Left kidney (tissue), 8 donors: ENCODE results near the gene NMU. TPM values are rescaled to one million over a fixed set of nuclear protein-coding genes. Genes with fewer than 3 reads are reported as not detected.
"Not testable (repeated sequence)": the region's sequence is repeated elsewhere in the genome, so short reads cannot be mapped to it uniquely, and the experiment has no call there.

Experiments
- DNase-seq: peaks from one replicate; pipeline ENCODE4 v3.0.0-alpha.2; 2013
- long read RNA-seq, 8 donors: transcript quantifications; one replicate each; lab custom pipeline, GENCODE V29; 2026
- polyA plus RNA-seq: library from polyadenylated mRNA; unstranded; fragments of 120-200 nt; gene quantifications from one replicate; pipeline ENCODE4 v1.2.1, GENCODE V29; 2013; ENCODE audit not compliant: insufficient read length

NMU gene, protein sequence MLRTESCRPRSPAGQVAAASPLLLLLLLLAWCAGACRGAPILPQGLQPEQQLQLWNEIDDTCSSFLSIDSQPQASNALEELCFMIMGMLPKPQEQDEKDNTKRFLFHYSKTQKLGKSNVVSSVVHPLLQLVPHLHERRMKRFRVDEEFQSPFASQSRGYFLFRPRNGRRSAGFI
- polyA plus RNA-seq, result 7.7 TPM
- long read RNA-seq, donor 1, partial matches to known transcripts, result 0 of 4 reads
- long read RNA-seq, donor 1, other reads (novel, unspliced or antisense), result 0 of 4 reads
- long read RNA-seq, donor 2, partial matches to known transcripts, result 0 of 3 reads
- long read RNA-seq, donor 2, other reads (novel, unspliced or antisense), result 0 of 3 reads
- long read RNA-seq, donor 3, partial matches to known transcripts, result 0 of 4 reads
- long read RNA-seq, donor 3, other reads (novel, unspliced or antisense), result 0 of 4 reads
- long read RNA-seq, donor 4, partial matches to known transcripts, result 0 of 2 reads
- long read RNA-seq, donor 4, other reads (novel, unspliced or antisense), result 0 of 2 reads
- long read RNA-seq, donor 5, transcript NMU-201 (10 exons, 816 nt), result major isoform, 9 of 9 reads
- long read RNA-seq, donor 5, partial matches to known transcripts, result 0 of 9 reads
- long read RNA-seq, donor 5, other reads (novel, unspliced or antisense), result 0 of 9 reads
- long read RNA-seq, donor 6, partial matches to known transcripts, result 0 of 1 reads
- long read RNA-seq, donor 6, other reads (novel, unspliced or antisense), result 0 of 1 reads
- long read RNA-seq, donor 7, transcript NMU-201 (10 exons, 816 nt), result major isoform, 6 of 7 reads
- long read RNA-seq, donor 7, partial matches to known transcripts, result 0 of 7 reads
- long read RNA-seq, donor 7, other reads (novel, unspliced or antisense), result 0 of 7 reads
- long read RNA-seq, donor 8, partial matches to known transcripts, result 0 of 1 reads
- long read RNA-seq, donor 8, other reads (novel, unspliced or antisense), result 0 of 1 reads

DNA sequence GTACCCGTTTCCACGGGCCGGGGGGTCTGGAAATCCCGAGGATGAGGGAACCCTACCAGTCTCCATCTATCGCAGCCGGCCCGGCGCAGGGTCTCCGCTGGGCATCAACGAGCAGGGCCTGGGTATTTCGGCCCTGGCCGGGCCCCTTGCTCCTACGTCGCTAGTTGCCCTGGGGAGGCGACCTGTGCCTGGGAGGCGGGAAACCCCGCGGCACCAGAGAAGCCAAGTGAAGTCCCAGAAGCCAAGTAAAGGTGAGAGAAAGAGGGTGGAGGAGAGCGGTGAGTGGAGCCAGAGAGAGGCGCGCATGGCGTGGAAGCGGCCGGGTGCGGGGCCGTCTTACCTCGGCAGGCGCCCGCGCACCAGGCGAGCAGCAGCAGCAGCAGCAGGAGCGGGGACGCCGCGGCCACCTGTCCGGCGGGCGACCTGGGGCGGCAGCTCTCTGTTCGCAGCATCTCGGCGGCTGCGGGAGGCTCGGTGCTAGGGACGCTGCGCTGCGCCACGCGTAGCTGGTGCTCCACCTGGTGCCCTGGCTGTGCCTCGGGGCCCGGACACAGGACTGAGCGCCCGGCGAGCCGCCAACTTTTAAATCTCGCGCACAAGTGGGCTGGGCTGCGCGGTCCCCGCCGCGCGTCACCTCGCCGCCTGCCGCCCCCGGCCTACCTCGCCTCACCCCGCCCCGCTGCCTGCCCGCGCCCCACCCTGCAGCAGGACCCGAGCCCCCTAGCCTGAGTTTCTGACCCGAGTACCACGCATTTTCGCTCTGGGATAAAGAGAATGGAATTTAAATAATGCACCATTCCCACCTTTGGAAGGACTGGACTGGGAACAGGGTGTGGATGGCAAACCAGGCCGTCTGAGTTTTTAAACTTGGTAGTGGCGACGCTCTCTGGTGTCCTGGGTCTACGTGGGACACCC lies at the start of gene NMU:
Gene NMU, minus strand, starts transcription at position 558 of the 915 bp plus-strand sequence. Its CDS starts 106 bp downstream, at position 452.
- peak; percentile 30 for DNase-seq

DNA sequence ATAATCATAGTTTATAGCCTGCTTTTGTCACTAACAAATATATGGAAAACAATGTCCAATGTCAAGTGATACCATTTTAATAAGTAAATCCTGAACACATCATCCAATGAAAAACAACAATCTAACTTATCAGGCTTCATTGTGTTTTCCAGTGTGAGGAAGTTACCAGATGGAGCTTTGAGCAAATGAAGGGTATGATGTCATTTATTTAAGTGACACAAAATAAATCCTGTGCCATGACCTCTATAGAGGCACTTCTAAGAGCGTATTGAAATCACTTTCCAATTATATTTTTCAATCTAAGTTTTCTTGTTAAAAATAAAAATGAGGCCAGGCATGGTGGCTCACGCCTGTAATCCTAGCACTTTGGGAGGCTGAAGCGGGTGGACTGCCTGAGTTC lies 48.2 kb upstream of the NMU start:
- DNase-seq, result no peak

DNA sequence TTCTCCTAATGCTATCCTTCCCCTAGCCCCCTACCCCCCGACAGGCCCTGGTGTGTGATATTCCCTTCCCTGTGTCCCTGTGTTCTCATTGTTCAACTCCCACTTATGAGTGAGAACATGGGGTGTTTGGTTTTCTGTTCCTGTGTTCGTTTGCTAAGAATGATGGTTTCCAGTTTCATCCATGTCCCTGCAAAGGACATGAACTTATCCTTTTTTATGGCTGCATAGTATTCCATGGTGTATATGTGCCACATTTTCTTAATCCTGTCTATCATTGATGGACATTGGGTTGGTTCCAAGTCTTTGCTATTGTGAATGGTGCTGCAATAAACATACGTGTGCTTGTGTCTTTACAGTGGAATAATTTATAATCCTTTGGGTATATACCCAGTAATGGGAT lies 46.7 kb upstream of the NMU start:
- DNase-seq, result not testable (repeated sequence)

DNA sequence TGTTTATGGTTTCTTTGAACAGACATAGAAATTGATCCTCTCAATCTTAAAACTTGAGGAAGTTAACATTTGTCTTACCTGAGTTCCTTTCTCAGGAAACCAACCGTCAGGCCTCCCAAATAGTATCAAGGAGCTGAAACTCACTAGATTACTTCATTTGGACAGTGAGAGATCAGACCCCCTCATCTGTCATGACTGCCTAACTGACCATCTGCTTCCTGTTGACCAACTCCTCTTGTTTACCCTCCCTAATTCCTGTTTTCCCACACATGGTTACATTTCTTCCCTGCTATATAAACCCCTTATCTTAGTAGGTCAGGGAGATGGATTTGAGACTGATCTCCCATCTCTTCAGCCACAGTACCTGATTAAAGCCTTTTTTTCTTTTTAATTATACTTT lies 46.2 kb upstream of the NMU start:
- DNase-seq, result no peak

DNA sequence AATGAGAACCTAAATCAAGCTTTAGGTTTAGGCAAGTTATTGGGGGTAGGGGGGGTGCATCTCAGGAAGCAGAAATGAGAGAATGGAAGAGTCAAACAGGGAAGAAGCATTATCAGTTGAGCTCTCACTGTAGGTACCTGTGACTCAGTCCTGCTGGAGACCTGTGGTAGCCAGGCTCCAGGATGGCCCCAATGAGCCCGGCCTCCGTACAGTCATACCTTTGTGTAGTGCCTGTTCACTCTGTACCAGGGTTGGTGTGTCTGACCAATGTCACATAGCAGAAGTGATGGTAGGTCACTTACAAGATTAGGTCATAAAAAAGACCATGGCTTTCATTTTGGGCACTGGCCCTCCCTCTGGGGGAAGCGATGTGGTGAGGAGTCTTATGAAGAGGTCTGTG lies 45.3 kb upstream of the NMU start:
- DNase-seq, result no peak

DNA sequence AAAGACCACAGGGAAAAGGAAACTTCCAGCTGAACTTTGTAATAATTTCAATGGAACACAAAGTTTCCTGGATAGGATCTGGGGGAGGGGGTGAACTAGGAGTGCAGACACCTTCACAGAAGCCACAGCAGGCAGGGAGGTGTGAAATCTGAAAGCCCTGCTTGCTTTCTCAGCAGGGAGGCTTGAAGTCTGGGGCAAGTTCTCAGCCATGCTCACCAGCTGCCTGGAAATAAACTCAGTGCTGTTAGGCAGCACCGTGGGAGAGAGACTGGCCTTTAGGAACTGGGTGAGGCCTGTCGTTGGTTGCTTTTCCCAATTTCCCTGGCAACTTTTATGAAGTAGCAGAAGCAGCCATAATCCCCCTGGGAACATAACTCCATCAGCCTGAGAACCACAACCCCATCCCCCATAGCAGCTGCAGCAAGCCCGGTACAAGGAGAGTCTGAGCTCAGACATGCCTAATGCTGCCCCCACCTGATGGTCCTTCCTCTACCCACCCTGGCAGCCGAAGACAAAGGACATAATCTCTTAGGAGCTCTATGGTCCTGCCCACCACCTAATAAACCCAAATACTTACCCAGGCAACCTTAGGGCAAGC lies 39.2 kb upstream of the NMU start:
- no peak for DNase-seq

DNA sequence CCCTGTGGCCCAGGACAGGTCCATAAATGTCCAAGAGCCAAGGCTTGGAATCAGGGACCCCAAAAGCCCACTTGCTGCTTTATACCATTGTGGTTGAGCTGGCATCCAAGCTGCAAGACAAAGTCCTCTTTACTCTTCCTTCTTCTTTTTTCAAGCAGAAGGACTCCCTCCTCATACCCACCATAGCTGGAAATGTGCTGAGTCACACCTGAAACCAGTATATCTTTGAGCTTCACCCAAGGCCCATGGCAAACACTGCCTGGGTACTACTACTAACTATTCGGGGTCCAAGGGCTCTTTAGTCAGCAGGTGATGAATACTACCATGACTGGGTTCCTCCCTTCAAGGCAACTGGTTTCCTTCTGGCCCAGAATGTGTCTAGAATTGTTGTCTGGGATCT lies 37.3 kb upstream of the NMU start:
- no peak for DNase-seq

DNA sequence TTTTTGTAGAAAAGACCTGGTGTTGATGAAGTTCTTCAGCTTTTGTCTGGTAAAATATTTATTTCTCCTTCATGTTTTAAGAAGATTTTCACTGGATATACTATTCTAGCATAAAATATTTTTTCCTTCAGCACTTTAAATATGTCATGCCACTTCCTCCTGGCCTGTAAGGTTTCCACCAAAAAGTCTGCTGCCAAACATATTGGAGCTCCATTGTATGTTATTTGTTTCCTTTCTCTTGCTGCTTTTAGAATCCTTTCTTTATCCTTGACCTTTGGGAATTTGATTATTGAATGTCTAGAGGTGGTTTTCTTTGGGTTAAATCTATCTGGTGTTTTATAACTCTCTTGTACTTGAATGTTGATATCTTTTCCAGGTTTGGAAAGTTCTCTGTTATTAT lies 35.6 kb upstream of the NMU start:
- DNase-seq, result no peak

DNA sequence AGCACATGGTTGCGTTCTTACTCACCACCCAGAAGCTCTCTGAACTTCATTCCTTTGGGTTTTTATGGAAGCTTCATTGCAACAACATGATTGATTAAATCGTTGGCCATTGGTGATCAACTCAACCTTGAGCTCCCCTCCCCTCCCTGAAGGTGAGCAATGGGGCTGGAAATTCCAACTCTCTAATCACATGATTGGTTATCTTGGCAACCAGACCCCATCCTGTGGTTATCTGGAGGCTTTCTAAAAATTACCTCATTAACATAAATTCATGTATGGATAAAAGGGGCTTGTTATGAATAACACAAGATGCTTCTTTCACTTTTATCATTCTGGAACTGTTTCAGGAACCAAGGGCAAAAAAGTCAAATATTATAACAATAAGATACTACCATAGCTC lies 34.6 kb upstream of the NMU start:
- DNase-seq, result no peak

DNA sequence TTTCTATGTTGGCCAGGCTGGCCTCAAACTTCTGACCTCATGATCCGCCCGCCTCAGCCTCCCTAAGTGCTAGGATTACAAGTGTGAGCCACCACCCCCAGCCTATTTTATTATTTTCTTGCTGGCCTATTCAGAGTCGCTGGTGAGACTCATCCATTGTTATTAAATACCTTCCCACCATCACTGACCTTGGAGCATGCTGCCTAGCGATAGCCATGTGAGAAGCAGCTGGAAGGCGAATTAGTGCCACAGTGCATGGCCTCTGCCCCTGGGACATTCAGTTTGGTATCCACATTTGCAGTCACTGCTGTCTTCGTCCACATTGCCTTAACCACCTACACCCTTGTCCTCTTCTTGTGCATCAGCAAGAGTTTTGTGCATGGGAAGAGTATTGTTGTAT lies 32.4 kb upstream of the NMU start:
- DNase-seq, result no peak

DNA sequence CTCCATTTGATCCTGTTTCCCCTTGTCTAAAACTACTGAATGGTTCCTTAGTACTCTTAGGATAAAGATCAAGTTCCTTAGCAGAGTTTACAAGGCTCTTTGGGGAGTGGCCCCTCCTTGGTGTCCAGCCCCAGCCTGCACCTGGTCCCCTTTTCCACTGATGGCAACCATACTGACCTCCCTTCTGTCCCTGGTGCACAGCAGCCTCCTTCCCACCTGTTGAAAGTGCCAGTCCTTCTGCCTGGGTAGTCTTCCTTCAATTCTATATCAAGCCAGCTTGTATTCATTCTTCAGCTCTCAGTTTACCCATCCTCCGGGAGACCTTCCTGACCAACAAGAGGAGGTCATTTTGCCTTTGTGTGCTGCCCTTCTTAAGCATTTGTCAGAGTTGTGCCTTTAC lies 30.4 kb upstream of the NMU start:
- no peak for DNase-seq

DNA sequence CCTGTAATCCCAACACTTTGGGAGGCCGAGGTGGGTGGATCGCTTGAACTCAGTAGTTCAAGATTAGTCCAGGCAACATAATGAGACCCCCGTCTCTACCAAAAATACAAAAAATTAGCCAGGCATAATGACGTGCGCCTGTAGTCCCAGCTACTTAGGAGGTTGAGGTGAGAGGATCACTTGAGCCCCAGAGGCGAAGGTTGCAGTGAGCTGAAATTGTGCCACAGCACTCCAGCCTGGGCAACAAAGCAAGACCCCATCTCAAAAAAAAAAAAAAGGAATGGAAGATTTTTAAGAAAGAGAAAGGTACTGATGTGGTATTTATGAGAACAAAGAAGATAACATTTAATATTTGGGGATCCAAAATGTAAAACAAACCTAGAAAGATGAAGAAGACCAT lies 27.0 kb upstream of the NMU start:
- no peak for DNase-seq

DNA sequence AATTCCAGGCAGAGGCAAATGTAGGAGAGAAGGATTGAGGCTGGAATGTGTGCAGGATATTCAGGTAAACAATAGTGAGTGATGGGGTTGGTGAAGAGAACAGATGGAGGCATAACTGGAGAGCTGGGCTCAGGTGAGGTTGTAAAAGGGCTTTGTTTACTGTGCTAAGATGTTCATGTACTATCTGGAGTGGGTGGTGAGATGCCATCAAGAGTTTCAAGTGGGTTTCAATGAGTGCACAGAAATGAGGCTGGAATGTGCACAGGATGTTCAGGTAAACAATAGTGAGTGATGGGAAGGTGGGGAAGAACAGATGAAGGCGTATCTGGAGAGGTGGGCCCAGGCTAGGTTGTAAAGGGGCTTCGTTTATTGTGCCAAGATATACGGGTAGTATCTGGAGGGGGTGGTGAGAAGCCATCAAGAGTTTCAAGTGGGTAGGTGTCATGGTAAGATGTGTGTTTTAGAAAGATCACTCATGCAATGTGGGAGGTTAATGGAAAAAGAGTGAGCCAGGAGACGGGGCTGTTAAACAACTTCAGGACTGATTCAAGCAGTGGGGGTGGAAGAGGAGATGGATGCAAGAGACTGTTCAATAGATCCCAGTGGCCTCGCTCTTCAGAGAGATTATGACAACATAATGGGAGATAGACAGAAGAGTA lies 25.4 kb upstream of the NMU start:
- no peak for DNase-seq

DNA sequence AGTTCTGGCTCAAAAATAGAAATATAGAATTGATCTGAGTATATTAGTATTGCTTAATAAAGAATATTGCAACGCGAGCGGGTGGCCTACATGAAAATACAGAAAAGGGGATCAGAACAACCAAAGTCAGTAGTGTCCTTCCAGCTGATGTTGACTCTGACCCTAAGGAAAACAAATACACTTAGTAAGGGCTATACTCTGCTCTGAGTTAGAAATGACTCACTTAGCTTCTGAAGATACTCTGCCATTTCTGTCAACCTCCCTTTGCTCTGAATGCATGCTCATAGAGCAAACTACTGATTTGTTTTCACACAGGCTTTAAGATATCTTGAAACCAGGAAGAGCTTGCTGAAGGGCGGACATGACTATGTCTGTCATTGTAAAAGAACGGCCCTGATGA lies 22.6 kb upstream of the NMU start:
- no peak for DNase-seq

DNA sequence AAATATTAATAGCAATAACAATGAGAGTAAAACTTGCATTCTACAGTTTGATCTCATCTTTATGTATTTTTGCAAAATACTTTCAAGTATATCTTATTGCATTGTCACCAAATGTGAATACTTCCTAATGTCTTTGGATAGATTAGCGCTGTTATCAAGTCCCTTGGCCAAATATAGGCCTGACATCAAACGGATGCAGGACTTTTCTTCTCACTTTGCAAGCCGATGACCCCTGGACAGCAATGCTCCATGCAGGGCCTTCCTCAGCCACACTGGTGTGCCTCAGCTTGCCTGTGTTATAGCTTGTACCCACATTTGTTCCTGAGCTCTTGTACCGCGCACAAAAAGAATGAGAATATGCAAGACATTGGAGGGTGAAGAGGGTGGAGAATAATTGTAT lies 18.0 kb upstream of the NMU start:
- DNase-seq, result no peak

DNA sequence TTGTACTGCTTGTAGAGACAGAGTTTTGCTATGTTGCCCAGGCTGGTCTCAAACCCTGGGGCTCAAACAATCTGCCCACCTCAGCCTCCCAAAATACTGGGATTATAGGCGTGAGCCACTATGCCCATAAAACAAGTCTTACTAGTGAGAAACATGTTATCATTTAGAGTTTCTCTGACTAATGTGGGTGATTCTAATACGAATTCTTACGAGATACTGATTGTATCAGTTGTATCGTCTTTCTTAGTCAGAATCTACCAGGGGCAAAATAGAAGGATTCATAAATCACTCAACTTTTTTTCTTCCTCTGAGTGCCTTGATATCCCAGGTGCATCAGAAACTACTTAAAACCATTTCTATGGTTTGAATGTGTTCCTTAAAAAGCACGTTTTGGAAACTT lies 14.4 kb upstream of the NMU start:
- no peak for DNase-seq

DNA sequence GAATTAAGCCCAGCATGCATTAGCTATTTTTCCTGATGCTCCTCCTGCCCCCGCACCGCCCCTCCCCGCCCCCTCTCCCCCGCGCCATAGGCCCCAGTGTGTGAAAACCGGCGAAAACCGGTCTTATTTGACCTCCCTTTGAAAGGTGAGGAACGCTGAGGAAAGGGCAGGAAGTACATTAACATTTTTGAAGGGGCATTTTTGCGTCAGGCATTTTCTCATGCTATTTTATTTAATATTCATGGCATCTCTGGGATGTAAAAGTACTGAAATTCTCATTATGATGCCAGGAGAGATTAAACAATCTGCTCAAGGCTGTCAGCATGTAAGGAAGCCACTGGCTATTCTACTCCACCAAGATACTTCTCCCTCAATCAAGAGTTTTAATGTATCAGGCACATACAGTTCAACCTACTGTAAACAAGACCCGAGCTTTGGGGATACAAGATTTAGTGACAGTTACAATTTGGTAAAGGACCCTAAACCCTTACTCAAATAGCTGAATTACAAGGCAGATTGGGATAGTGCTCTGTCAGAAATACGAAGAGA lies 1.2 kb upstream of the NMU start:
- peak; percentile 45 for DNase-seq

DNA sequence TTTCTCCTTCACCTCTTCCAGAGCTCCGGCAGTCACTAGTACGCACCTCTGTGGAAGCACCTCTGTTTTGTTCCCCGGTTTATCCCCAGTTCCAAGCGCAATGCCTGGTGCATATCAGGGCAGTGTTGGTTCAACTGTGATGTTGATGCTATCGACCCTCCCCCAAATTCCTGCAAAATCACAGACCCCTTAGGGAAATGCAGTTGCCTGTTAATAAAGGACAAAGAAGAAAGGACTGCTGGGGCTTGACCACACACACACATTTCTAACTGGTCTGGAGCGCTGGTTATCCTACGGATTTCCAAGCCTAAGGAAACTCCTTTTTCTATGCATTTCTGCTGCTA lies 530 bp upstream of the NMU start:
- peak; percentile 24 for DNase-seq

DNA sequence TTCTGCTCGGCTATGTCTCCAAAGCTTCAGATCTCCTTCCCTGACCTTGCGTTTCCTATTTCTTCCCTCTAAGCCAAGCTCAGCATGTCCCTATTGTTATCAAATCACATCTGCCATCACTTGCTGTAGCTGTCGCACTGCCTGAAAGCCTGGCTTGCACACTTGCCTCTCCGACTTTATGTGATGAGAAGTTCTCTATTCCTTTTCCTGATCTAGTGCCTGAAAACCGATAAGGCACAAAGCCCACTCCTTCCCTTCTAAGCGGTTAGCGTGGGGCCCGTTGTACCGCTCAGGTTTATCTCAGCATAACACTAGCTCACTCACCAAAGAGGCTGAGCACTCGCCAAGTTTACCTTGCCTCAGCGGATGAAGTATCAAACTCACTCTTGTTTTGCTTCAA lies 816 bp downstream of the NMU start:
- DNase-seq, result peak; percentile 24

DNA sequence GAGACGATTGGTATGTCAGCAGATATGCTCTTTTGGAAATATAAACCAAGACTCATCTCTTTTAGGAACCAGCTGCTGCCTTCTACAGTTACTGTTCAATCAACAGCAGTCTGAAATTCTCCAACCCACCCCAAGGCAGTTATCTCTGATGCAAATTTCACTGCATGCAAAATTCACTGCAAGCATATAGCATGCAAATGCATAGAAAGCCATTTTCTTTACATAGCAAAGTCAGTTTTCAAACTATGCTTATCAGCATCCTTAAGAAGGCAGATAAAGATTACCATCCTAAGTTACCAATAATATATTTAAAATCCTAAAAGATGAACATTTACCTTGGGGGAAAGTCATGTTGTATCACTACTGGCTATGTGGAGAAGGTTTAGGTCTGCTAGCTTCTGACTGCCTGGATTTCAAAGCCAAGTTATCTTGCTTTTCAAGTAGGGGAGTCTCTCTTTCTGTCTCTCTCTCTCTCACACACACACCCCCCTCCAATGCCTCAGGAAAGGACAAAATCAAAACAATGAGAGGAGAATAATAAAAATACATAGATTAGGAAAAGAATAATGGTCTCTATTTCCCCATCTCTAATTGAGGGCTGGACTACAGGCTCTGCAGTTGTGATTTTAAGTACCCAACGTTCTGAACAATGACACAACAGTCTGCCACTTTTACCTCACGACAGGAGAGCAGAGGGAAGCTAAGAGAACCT lies 1.5 kb downstream of the NMU start:
- DNase-seq, result no peak
